Cerebellar nuclear complex (tissue), 1 donor: ENCODE data around the gene MEF2C.

ENCODE experiments used
- DNase-seq, 2 experiments: peaks; one replicate each; lab custom pipeline; 2025; lab: John Stamatoyannopoulos, UW

Gene MEF2C

DNA sequence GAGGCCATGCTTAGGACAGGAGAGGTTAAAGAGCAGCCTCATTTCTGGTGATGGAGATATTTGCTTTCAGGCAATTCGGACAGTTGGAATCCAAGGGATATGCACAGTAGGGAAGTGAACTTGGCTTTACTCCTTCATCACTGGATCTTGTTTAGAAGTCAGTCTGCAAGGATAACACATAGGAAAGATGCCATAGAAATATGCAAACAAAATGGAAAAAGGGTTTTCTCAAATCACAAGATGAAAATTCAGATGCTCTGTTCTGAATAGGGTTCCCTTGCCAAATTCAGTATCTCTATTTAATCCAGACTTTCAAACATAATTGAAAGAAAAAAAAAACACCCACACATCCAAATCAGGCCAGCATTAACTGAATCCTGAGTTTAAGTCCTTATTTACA lies 166.9 kb downstream of the MEF2C start:
- no peak for DNase-seq

DNA sequence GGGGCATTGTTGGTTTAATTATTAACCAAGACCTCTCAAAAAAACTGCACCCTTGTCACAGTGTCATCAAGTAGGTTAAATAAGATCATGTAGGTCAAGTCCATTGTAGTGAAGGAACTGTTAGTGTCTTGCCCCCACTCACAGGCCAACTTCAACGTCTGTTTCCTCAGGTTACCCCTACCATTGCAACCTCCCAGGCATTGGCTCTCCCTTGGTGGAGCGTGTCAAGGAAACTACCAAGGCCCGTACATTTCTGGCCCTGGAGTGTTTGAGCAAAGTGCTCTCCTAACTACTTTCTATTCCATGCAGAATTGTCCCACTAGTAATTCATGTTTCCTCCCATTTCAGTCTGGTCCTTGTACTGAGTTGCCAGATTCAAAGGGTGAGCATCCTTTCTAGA lies 167.5 kb downstream of the MEF2C start:
- no peak for DNase-seq

DNA sequence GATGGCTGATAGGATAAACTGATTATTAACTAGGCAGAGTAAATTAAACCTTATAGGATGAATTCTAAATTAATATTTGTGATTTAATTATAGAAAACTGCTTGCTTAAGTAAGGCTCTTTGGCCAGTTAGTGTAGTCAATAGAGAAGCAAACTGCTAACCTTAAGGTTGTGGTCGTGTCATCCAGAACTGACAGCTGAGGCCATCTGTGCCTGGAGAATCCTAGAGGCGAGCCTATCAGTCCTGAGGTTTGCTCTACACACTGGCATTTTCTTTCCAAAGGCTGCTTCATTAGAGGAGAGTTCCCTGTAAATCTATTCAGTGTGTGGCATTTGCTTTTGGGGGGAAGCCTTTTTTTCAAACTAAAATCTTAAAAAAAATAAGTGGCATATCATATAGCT lies 169.2 kb downstream of the MEF2C start:
- DNase-seq, result no peak

DNA sequence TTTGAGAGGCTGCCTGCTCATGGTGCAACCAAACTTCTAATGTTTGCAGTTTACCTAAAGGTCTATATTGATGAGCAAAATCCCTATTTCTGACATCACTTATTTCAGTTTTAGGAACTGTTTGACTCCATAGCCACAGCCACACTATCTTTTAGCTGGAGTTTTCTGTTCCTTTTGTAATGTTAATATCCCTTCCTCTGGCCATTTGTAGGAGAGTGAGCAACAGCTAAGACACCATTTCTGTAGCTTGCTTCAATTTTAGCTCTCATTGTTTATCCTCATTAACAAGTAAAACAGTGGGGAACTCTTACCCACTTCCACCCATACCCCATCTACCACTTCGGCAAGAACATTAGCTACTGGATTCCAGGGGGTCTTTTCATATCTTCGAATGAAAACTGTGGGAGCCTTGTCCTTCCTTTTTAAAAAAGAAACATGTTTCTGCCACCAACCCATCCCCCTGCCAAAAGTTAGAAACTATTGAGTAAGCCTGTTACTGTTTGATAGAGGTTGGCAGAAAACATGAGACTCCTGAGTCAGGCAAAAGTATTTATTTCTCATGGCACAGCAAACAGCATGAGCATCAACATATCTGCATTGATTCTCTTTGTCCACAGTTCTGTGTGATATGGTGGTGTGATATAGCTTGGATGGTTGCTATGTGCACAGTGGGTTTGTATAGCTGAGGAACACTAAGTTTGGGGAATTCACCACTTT lies 174.1 kb downstream of the MEF2C start:
- DNase-seq, result no peak

DNA sequence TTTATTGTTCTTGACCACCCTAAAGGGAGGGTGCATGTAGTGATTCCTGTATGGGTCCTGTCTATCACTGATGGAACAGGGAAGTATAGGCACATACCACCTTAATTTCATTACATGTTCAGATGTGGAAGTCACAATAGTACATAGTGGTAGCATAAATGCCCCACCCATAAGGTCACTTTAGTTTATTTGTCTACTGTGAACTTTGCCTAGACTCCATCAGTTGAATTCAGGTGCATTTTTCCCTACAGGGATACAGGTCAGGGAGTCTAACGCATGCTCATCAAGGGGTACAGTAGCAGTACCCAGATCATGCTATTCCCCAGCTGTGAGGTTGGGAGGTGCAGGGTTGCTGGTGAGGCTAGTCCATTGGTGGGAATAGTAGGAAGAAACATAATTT lies 175.0 kb downstream of the MEF2C start:
- DNase-seq, result no peak

DNA sequence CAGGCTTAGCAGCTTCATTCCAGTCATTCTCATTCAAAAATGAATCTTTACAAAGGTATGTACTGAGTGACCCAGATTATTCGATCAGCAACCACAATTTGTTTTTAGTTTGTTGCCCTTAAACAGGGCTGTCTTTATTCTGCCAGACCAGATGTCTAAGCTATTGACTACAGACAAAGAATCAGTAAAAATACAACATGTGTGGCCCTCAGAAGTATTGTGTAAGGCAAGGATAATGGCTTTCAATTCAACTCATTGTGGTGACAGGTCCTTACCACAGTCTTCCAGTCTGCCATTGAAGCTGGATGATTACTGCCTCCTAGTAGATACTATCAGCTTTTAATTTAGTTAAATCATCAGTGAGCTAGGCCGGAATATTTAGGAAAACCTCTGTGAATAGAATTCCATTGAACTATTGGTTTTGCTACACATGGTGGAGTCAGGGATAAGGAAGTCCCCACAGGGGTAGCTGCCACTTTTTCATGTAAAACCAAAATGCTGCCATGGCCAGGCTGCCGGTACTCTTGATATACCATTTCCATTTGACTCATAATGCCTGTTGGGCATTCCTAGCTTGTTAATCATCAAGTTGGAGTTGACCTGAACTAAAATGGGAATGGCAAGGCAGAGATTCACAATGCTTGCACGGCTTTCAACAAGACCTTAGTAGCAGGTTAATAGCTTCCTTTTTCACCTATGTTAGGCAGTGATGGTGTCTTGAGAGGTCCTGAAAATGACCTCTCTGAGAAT lies 175.6 kb downstream of the MEF2C start:
- no peak for DNase-seq

DNA sequence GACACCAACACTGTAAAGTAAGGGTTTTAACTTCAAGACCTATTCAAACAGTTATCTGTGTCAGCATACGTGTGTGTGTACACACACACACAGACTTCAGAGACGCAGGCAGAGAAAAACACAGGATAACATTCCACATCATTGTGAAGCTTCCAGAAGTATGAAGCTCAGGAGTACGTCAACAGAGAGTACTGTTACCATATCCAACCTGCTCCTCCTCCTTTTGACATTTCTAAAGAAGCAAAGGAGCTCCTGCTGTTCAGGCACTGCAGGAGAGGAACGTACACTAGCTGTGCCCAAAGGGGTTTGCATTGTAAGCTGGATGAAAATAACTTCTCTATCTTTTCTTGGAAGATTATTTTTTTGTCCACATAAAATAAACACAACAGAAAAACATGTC lies 180.7 kb downstream of the MEF2C start:
- no peak for DNase-seq

DNA sequence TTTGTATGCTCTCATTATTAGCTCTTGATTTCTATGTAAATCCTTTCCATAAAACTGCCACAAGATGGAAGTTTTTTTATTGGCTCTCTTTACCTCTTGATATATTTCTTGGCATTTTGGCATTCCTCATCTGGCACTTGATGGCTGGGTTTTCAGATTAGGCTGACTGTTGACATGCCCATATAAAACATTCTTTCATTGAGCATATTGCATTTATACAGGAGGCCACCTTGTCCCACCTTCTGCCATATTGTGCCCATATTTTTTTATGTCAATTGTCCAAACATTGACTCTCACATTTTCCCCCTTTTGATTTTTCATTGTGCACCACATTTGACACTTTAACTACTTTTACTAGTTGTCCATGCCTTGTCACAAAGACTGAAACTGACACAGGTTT lies 182.9 kb downstream of the MEF2C start:
- no peak for DNase-seq

DNA sequence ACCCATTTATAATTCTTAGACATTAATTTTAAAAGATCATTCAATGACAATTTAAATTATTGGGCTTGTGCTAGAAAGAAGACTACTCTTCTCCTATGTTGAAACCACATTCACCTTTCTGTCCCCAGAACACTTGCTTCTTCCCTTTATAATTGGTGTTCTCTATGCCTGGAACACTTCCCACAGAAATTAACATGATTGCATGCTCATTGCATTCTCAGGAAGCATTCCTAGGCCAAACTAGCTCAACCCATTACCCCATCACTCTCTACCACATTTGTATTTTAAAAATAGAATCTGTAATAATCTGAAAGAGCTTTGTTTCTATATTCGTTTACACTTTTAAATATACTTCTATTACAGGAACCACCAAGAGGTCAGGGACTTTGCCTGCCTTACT lies 184.7 kb downstream of the MEF2C start:
- peak in 1 of 2 experiments; percentile 3 for DNase-seq

DNA sequence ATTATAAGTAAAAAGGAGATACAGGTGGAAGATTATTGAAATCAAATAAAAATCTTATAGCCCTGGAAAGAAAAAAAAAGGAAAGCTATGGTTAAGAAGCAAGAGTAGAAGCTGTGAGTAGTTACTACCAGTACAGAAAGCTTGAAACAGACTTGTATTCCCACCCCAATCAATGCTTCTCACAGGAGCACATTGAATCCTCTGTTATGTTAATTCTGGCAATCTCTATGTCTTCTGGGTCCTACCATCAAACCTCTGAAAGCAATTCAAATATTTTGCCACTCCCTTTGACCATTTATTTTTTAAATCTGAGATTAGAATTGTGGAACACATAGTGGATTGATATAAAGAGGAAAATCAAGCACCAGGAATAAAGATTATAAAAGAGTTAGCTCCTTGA lies 186.5 kb downstream of the MEF2C start:
- no peak for DNase-seq

DNA sequence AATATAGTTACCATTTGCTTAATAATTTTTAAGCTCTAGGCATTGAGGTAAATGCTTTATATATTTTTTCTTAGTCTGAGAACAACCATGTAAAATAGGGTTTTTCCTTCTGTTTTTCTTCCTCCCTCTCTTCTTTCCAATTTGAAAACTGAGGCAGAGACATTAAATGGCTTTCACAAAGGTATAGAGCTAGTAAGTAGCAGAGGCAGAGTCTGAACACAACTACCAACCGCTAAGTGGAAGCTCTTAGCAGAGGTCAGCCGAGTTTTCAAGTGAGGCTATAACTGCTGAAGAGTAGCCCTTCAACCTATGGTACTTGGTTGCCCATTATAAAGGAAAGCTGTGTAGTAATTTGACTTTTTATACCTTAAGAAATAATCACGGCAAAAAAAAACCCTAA lies 187.1 kb downstream of the MEF2C start:
- DNase-seq, result no peak

DNA sequence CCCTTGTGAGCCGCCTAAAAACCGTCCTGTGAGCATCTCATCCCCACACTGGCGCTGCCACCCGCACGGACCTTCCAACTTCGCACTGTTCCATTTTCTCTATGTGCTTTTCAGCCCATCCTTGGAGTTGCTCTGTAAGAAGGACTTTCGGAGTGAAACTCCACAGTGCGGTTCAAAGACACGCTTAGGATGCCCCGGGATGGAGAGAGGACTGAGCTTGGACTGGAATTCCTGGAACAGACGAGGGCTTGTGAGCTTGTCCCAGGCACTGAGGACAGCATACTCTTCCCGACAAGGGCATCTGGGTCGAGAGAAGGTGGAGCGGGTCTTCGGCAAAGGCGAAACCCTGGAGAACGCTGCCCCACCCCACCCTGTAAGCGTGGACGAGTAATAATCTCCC lies 187.8 kb downstream of the MEF2C start:
- DNase-seq, result no peak

DNA sequence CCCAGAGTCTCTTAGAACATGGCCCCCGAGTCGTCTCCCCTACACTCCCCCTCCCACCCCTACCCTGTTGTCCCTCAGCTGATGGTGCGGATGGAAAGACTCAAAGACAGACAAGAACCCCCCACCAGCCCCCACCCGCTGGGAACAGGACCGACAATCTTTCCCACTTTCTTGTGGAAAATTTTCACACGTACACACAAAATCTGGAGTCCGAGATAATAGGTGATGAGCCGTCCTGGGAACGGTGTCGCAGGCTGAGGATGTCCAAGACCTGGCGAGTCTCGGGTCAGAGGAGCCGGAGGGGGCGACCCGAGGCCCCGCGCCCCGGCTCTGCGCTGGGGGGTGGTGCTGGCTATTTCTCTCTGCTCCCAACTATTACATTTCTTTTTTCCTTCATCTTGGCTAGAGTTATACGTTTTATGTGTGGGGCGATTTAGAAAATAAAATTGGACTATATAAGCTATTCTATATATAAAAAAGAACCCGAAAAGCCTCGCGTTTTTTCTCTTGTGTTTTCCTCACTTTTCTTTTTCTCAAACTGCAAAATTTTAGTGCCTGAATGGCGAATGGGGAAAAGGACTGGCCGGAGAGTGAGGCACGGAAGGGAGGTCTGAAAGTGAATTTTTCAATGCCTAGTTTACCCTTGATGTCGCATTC lies 188.8 kb downstream of the MEF2C start:
- no peak for DNase-seq

DNA sequence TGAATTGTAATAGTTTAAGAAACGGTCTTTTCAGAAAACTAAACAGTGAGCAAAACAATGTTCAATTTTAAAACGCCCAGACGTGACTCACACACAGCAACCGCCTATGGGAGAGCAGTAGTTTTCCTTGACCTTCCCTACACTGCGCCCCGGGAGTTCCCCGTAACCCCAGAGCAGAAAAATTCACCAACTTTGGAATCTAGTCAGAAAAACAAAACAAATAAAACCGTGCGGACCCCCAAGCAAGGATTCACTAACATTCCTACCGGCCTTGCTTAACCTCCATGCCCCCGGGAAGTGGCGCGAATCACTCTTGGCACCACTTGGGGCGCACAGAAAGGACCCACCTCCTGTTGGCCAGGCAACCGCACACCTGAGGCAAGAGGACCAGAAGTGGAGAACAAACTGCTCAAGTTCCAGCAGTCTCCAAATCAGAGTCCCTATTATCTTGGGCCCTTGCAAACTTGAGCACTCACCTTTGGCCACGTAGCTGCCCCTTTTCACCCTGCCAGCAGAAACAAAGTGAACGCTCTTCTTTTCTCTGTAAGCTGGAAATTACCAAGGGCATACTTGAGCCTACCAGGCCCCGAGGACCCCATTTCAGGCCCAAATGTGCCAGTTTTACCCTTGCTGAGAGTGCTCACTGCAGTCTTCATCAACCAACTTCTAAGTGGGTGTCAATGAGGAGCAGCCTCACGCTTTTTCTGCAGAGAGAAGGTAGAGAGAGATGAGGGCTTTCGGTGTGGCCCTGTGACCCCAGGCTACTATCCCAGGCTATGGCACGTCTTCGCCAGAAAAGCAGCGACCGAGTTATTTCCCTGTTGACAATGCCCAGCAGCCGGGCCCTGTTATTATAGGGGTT lies 189.7 kb downstream of the MEF2C start:
- DNase-seq, result no peak

DNA sequence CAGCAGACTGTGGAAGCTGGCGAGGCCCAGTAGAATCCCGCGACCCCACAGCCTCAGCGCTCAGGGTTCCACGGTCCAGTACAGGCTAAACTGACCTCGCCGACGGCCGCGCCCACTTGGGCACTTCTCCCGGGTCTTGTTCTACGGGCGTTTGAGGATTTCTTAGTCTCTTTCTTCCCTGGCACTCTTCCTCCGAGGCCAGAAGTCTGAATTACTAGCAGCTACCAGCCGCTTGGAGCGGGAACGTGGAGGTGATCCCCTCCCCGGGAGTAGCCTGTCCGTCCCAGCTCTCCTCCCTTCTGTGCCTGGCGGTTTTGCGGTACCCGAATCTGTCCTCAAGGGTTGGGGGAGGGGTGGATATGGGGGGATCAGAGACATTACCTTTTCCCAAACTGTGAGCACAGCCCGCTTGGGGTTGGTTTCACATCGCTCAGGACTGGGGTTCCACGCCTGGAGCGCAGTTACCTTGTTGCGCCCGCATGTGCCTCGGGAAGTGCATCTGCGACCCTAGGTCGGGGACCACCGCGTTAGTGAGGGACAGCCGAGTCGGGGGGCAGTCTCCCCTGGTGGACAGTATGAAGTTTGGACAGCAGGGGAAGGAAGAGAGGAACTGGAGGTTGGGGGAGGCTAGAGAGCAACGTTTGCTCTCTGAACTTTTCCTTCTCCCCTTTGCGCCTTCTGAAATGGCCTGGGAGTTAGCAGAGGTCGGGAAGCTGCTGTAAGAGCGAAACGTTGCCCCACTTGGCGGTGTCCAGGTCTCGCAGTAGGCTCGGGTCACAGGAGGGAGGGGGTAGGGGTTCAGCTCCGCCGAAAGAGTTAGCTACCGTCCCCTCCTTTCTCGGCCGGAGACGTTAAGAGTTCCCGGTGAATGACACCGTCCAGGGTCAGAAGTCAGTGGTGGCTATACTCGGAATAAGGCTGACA lies 190.8 kb downstream of the MEF2C start:
- DNase-seq, result no peak

DNA sequence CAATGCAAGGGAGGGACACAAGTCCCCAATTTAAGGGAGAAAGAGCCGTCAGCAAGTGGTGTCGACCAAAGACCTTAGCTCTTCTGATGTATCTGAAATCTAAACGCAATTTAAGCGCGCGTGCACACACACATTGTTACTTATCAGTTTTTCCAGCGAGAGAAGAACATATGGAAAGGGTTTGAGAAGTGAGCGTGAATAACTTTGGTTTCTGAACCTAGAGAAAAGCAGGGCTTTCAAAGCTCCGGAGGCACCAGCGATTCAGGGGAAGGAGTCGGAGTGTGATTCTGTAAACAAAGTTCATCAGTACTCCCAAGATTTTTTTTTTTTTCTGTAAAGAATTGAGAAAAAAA lies 191.8 kb downstream of the MEF2C start:
- DNase-seq, result no peak

DNA sequence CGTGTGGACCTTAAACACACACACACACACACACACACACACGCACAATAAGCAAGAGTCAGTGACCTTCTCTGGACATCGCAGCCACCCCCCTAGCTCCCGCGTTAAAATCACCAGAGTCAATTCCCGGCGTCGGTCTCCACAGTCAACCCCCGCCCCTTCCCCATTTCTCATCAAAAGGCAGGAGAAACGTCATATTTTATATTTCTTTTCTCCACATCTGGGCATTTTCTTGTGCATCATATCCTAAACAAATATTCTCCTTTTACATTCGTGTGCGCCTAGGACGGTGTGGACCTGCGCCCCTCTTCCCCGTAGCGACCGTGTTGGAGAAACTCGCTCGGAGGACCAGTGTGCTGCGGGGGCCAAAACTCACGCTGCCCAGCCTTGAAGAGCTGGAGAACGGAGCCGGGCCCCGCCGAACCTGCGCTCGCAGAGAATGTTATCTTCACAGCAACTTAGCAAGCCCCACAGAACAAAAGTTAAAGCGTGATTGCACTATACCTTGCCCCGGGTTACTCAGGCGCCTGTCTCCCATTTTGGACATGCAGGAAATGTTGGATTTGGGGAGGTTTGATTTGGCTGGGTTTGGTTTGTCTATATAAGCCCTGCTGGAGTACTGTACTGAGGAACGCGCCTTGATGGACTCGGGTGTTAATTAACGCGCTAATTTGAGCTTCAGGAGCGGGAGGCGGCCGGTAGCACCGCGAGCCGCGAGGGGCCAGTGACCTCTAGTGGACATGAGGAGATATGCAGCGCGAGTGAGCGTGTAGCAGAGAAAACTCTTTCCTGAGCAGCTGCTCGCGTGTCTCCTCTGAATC lies 192.4 kb downstream of the MEF2C start:
- DNase-seq, result peak; percentile 69 to 80

DNA sequence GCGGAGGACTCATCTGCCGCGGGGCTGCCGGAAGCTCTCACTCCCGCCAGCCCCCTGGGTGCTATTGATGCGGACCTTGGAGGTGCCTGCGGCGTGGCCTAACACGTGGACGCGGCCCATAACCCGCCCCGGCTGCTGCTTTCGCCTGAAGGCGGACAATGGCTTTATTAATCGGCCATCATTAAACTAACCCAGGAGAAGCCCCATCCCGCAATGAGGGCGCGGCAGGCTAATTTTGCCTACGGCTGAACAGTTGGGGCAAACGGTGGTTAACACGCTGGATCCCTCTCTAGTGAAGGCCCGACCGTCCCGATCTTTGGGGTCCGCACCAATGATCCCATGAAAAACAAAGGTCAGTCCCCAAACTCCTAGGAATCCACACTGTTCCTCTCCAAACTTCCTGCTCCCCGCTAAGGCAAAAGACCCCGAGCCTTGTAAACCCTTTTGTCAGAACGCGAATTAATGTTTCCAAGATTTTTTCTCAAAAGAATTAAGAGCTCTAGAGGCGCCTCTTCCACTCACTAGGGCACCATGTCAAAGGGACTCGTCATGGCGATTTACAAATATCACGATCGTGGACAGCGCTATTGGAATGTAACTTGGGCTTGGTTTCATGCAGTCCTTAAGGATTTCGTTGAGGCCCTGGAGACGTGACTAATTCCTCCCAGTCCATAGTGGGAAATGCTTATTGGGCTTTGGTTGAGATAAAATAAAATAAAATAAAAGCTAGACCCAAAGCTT lies 193.1 kb downstream of the MEF2C start:
- DNase-seq, result no peak

DNA sequence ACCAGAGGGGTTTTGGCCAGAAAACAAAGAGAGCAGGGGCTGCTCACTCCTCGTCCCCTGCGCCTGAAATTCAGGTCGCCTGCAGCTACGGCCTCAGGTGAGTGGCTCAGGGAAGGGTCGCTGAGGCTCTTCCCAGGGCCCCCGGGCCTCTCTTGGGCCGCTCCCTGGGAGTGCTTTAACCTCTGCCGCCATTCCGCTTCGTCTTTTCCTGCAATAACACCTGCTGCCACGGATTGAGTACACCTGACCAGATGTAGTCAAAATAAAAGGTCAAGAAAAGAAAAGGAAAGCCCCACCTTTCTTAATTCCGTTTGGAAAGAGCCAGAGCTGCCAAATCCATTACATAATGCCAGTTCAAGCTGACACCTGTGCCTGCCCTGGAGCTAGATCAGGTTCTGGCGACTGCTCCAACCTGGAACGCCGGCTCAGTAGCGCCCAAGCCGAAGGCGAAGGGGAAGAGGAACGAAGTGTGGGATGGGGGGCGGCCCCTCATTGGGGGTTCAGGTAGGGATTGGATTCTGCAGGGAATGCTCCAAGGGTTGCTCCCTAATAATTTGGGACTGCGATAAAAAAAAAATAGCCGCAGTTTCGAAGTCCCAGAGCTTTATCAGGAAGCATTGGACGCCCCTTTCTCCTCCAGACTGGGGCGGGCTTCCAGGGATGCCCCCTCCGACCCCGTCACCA lies 193.9 kb downstream of the MEF2C start:
- DNase-seq, result no peak
